Cardiac fibroblast (primary cell): ENCODE measurements around the gene C5orf15.

Source experiments
- DNase-seq, 2 donors: peaks; one replicate each; pipeline versions ENCODE4 v3.0.0 to v3.0.0-alpha.2; 2010; ENCODE audit warnings: low read depth in 2 of 2
- H3K4me3 ChIP-seq, 2 donors: replicated peaks in 1 of 2; 1 replicate in 1 of 2; 2 replicates in 1 of 2; pipeline ENCODE4 v1.5.1; 2011; ENCODE audit warnings: low read depth in 2 of 2, low read length in 2 of 2, mild to moderate bottlenecking in 2 of 2, moderate library complexity in 1 of 2
- CTCF ChIP-seq: IDR thresholded peaks from one replicate; pipeline ENCODE4 v1.5.1; 2011; ENCODE audit warnings: low read depth, mild to moderate bottlenecking, low read length, inconsistent platforms

The C5orf15 gene

GRCh38 chr5:133993185-133993936, 24.9 kb upstream of the C5orf15 start:
- peak; percentile 65 to 71 for DNase-seq
- TF ChIP-seq CTCF, result no peak
- no peak overlapping the region for H3K4me3 ChIP-seq

GRCh38 chr5:133992429-133993155, 24.2 kb upstream of the C5orf15 start:
- no peak for DNase-seq
- H3K4me3 ChIP-seq, result no peak overlapping the region
- no peak for TF ChIP-seq CTCF

- TF ChIP-seq CTCF, result no peak
- no peak overlapping the region for H3K4me3 ChIP-seq
- no peak for DNase-seq
These were observed 22.9 kb upstream of the C5orf15 start for GRCh38 chr5:133991171-133991910.

- no peak overlapping the region for H3K4me3 ChIP-seq
- DNase-seq, result no peak
- TF ChIP-seq CTCF, result no peak
These were observed 22.0 kb upstream of the C5orf15 start for GRCh38 chr5:133990396-133990795.

GRCh38 chr5:133985540-133986180, 17.2 kb upstream of the C5orf15 start:
- no peak for DNase-seq
- H3K4me3 ChIP-seq, result no peak overlapping the region
- no peak for TF ChIP-seq CTCF

- DNase-seq, result no peak
- no peak overlapping the region for H3K4me3 ChIP-seq
- TF ChIP-seq CTCF, result no peak
These were observed 15.2 kb upstream of the C5orf15 start for GRCh38 chr5:133983674-133984073.
